CD4-positive, alpha-beta T cell treated with Interleukin-12 subunit alpha and Interleukin-12 subunit beta, for 1 hour (primary cell): ENCODE data around the gene CFAP126.
"Not testable (repeated sequence)": the region's sequence is repeated elsewhere in the genome, so short reads cannot be mapped to it uniquely, and the experiment has no call there.

Experiments
- DNase-seq: peaks from one replicate; pipeline ENCODE4 v3.0.0-alpha.2; 2020

Gene CFAP126

GRCh38 chr1:161379071-161379470 is 11.4 kb upstream of the CFAP126 start:
- DNase-seq = no peak

DNA sequence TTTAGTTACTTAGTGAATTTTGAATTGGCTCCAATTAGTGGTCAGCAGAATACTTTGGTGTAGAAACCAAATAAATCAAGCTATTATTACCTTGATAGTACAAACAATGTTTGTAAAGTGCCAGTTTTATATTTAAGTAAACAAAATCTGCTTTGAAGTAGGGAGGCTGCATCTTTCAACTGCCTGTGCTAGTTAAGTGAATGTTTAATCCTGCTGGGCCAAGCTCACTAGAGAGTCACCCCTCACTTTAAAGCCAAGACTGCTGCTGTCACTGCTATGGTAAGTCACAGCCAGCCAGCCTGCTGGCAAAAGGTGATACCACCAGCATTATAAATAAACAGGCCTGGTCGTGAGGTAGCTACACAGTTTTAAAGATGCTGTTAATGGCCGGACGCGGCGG is 10.3 kb upstream of the CFAP126 start:
- DNase-seq = no peak

DNA sequence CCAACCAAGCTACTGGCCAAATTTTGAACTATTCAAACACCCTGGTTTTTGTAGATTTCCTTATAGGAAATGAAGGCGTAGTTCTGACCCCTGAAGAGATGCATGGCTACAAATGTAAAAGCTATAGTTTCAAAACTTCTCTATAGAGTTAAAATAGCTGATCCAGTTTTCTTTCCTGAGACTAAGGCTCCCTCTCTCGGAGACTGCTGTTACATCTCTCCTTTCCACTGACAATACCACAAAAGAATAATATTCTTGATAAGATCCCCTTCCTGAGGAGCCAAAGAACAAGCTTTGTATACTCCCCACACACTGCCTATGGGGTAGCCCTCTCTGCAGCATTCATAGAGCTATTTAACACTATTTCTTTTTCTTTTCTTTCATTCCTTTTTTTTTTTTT is 6.7 kb upstream of the CFAP126 start:
- no peak for DNase-seq

DNA sequence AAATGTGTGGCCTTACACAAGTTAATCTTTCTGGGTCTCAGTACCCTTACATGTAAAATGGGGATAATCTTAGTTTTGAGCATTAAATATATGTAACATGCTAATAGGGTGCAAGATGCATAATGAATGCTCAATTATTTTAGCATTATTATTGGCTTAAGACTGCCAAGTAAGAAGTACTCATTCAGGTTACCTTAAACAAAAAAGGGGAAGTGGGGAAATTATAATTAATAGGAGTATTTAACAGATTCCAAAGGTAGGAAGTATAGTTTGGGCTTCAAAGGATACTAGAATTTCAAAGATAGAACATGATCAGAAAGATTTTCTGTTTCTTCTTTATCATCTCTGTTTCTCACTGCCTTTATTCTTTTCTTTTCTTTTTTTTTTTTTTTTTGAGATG is 5.8 kb upstream of the CFAP126 start:
- no peak for DNase-seq

DNA sequence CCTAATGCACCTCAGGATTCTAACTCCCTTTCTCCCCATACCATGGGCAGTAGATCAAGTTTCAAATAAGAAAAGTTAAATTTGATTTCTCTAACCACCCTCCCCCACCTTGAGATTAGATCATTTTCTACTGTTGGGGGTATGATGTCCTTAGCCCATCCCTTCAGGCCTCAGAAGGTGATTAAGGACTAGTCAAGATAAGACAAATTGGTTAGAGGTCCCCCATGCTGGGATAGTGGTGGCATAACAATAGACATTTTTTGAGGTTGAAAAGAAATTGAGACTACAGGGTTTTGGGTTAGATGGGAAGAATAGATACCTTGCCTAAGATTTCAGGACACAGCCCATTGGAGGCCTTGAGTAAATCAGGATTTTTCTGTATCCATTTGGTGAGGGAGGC is 2.5 kb downstream of the CFAP126 start:
- no peak for DNase-seq

DNA sequence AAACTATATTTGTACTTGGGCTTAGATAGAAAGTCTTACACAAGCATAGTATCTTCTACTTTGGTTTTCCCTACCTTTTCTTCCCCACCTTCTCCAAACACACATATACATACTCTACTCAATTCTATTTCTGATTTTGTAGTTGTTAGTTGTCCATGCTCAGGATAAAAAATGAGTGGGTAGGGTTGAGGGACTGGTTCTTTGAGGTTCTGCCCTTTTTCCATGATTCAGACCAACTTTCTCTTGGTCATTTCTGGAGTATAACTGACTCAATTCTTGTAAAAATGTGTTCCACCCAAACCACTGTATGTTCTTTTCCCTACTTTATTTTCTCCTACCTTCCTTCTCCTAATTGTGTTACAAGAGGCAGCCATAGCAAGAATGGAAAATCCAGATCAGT is 3.3 kb downstream of the CFAP126 start:
- DNase-seq = no peak

DNA sequence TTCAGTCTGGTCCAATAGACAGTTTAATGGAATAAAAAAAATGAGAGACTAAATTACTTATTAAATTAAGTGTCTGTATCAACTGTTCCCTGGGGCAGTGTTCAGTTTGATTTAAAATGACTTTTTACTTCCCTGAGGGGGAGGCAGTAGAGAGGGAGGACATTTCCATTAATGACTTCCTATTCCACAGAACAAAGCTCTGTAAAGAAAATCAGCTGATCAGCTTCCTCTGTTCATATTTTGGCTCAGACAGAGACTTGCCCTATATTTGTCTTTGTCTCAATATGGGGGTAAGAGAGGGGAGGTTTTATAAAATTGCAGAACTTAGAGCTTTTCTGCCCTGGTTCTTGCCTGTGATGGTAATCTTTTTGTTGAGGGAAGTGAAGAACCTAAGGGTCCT is 8.4 kb downstream of the CFAP126 start:
- DNase-seq = no peak

DNA sequence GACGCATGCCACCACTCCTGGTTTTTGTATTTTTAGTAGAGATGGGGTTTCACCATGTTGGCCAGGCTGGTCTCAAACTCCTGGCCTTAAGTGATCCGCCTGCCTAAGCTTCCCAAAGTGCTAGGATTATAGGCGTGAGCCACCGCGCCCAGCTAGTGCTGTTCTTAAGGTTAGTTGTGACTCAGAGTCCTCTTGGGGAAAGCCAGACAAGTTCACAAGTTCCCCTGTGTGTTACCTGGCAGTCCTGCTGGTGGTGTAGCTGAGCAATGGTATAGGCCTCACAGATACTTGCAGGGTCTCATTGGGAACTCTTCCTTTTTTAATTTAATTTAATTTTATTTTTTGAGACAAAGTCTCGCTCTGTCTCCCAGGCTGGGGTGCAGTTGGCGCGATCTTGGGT is 10.6 kb downstream of the CFAP126 start:
- DNase-seq = no peak

DNA sequence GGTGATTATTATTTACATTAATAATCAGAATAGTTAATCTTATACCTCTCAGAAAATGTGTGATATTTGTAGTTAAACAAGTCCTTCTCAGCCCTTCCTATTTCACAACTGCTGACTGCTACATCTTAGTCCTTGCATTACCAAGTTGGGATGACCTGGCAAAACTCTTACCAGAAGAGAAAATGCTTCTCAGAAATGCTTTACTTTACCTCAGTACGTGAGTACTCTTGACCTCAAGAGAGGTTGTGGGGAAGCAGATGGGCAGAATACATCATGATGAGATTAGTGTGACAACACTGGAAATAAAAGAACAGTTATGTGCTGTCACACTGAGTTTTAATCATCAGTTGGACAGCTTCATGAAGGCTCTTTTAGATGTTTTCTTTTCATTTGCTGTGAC is 16.2 kb downstream of the CFAP126 start:
- no peak for DNase-seq

- DNase-seq = no peak
These were observed 17.0 kb downstream of the CFAP126 start for GRCh38 chr1:161350671-161351070.

GRCh38 chr1:161342821-161343220 is 24.9 kb downstream of the CFAP126 start:
- no peak for DNase-seq

DNA sequence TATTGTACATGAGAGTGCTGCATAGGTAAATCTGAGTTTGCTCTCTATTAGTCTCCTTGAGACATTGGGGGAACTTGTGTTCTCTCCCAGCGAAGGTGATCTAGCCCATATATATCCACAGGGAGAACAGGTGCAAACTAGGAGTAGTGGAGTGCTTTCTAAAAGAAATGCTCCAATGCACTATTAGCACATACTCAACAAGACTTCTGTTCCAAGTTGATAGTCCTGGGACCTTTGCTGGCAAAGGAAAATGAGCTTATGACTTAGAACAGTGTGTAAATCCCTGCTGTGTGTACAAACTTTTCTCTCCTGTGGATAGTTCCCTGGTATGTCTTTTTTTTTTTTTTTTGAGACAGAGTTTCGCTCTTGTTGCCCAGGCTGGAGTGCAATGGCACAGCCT is 25.5 kb downstream of the CFAP126 start:
- DNase-seq = no peak

- no peak for DNase-seq
These were observed 31.9 kb downstream of the CFAP126 start for GRCh38 chr1:161335796-161336195.

DNA sequence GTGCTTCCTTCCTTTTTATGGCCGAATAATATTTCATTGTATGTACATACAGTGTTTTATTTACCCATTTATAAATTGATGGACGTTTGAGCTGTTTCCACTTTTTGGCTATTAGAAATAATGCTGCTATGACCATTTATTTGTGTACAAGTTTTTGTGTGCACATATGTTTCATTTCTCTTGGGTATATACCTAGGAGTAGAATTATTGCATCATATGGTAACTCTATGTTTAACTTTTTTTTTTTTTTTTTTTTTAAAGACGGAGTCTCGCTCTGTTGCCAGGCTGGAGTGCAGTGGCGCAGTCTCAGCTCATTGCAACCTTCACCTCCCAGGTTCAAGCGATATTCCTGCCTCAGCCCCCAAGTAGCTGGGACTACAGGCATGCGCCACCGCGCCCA is 34.5 kb downstream of the CFAP126 start:
- DNase-seq = no peak

DNA sequence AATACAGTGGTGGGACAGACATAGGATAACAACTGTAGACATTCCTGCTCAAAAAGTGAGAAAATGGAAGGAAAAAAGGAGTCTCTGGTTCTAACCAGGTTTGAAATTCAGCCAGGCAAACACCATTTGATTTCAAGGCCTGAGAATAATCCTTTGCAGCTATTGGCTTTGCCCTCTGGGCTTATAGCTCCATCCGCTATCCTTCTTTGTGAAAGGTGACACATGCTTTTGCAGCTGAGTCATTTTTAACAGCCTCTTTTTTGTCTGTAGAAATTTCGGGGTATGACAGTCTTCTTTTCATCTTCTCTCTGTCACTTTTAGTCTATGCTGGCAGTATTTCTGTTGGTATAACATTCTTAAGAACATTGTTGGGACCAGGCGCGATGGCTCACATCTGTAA is 37.3 kb downstream of the CFAP126 start:
- no peak for DNase-seq

- peak; percentile 29 for DNase-seq
These were observed 43.7 kb downstream of the CFAP126 start for GRCh38 chr1:161324020-161324419.

- DNase-seq = not testable (repeated sequence)
These were observed 51.6 kb downstream of the CFAP126 start for GRCh38 chr1:161315841-161316674.
